ENCODE measurements around the gene RRP9.

GRCh38 chr3:51945926-51946705, 4.4 kb upstream of the RRP9 start:
- no peak for TF ChIP-seq RARB (CRISPR knock-in tag; IDR thresholded peaks at IDR 0.05)
- TF ChIP-seq TCF4 (CRISPR knock-in tag; IDR thresholded peaks at IDR 0.05; ENCODE audit: borderline replicate concordance), result no peak
- no peak for TF ChIP-seq ZFP30 (CRISPR knock-in tag; IDR thresholded peaks at IDR 0.05)
- TF ChIP-seq PATZ1 (CRISPR knock-in tag; IDR thresholded peaks at IDR 0.05; ENCODE audit: borderline replicate concordance), result no peak
- TF ChIP-seq ZNF8 (CRISPR knock-in tag; IDR thresholded peaks at IDR 0.05), result no peak
- TF ChIP-seq ARNTL (CRISPR knock-in tag; IDR thresholded peaks at IDR 0.05; ENCODE audit: borderline replicate concordance, low read depth), result no peak
- no peak for TF ChIP-seq SNAI2 (CRISPR knock-in tag; IDR thresholded peaks at IDR 0.05)
